HG03354 (cell line): ENCODE results near the gene KCNAB1.

Source experiments
- ATAC-seq: cut with Tn5 transposase; IDR thresholded peaks from one replicate; pipeline ENCODE4 v1.9.1; 2021; ENCODE audit warnings: mild to moderate bottlenecking; ENCODE audit not compliant: unreplicated experiment, poor library complexity, severe bottlenecking

The KCNAB1 gene

GRCh38 chr3:156300929-156301840 is 180.8 kb downstream of the KCNAB1 start:
- ATAC-seq, result no peak

GRCh38 chr3:156303001-156303707 is 182.8 kb downstream of the KCNAB1 start:
- ATAC-seq, result no peak

GRCh38 chr3:156304406-156304805 is 184.0 kb downstream of the KCNAB1 start:
- no peak for ATAC-seq

- no peak for ATAC-seq
Measured at GRCh38 chr3:156305672-156306071, 185.3 kb downstream of the KCNAB1 start.

- no peak for ATAC-seq
Measured at GRCh38 chr3:156307704-156308103, 187.3 kb downstream of the KCNAB1 start.

GRCh38 chr3:156311431-156311830 is 191.1 kb downstream of the KCNAB1 start:
- no peak for ATAC-seq

GRCh38 chr3:156311930-156312329 is 191.6 kb downstream of the KCNAB1 start:
- ATAC-seq, result no peak

GRCh38 chr3:156316076-156316475 is 195.7 kb downstream of the KCNAB1 start:
- ATAC-seq, result no peak

GRCh38 chr3:156317462-156318074 is 197.2 kb downstream of the KCNAB1 start:
- no peak for ATAC-seq

GRCh38 chr3:156321945-156322344 is 201.6 kb downstream of the KCNAB1 start:
- no peak for ATAC-seq

- ATAC-seq, result no peak
Measured at GRCh38 chr3:156323466-156323865, 203.1 kb downstream of the KCNAB1 start.

GRCh38 chr3:156330415-156330814 is 210.0 kb downstream of the KCNAB1 start:
- ATAC-seq, result no peak

GRCh38 chr3:156332304-156332703 is 211.9 kb downstream of the KCNAB1 start:
- no peak for ATAC-seq

- no peak for ATAC-seq
Measured at GRCh38 chr3:156334841-156335545, 214.6 kb downstream of the KCNAB1 start.

GRCh38 chr3:156339491-156339890 is 219.1 kb downstream of the KCNAB1 start:
- no peak for ATAC-seq

- no peak for ATAC-seq
Measured at GRCh38 chr3:156341332-156341731, 221.0 kb downstream of the KCNAB1 start.

GRCh38 chr3:156341831-156342416 is 221.5 kb downstream of the KCNAB1 start:
- ATAC-seq, result peak; percentile 100

- no peak for ATAC-seq
Measured at GRCh38 chr3:156344215-156344614, 223.8 kb downstream of the KCNAB1 start.

GRCh38 chr3:156349111-156349510 is 228.7 kb downstream of the KCNAB1 start:
- ATAC-seq, result no peak

- ATAC-seq, result no peak
Measured at GRCh38 chr3:156349978-156350377, 229.6 kb downstream of the KCNAB1 start.
